OCI-LY3 (cell line): Measurements from ENCODE around the gene CRHR2.

Experiments
- CTCF ChIP-seq: fragments of 200-600, 300-600 bp; sonication (generic); IDR thresholded peaks from 2 replicates; pipeline ENCODE4 v1.5.1; 2014; ENCODE audit warnings: antibody characterized with exemption, low read length, low read depth
- EZH2phosphoT487 ChIP-seq: fragments of 200-600 bp; shearing (Covaris generic); IDR thresholded peaks from 2 replicates; pipeline ENCODE4 v1.6.1; 2018; ENCODE audit warnings: antibody characterized with exemption, mixed run types, low read depth

GRCh38 chr7:30682212-30683083 lies at the start of gene CRHR2:
- TF ChIP-seq CTCF, result no peak
- TF ChIP-seq EZH2phosphoT487, result no peak
